IMR-90 (cell line): ENCODE results near the gene PHC2. TPM values are rescaled to one million over a fixed set of nuclear protein-coding genes. Genes with fewer than 3 reads are reported as not detected.

Experiments used
- ATAC-seq: fragments of 200-7000 bp; cut with Tn5 transposase; 2 replicates; pipeline ENCODE4 v1.9.1; 2020; ENCODE audit warnings: low read depth, mild to moderate bottlenecking, moderate library complexity
- BruUV-seq: library from RNA; stranded (reverse); fragments of 400-500 nt; replicated peaks from 2 replicates; lab custom pipeline; 2021; lab: Mats Ljungman, UMichigan
- CTCF ChIA-PET: fragments of 300-600 bp; formaldehyde crosslinking; extraction: SDS; loops from one replicate; lab custom pipeline; 2021; ENCODE audit warnings: antibody characterized with exemption; lab: Yijun Ruan, JAX
- POLR2A ChIA-PET: fragments of 300-600 bp; sonication (Branson Sonifier 250); formaldehyde crosslinking; loops from one replicate; lab custom pipeline; 2022; ENCODE audit warnings: antibody characterized with exemption; ENCODE audit not compliant: unreplicated experiment; lab: Charles Lee
- DNase-seq: peaks from one replicate; pipeline ENCODE4 v3.0.0; 2013
- H2AFZ ChIP-seq: replicated peaks from 2 replicates; pipeline ENCODE3; 2013; ENCODE audit warnings: low read length, mild to moderate bottlenecking; ENCODE audit not compliant: poor library complexity
- H2AK5ac ChIP-seq: 2 replicates; pipeline ENCODE4 v1.6.1; 2013; ENCODE audit warnings: low read depth, low read length, inconsistent platforms
- H2AK9ac ChIP-seq: replicated peaks from 2 replicates; pipeline ENCODE3; 2013; ENCODE audit warnings: mild to moderate bottlenecking, low read depth, low read length, moderate library complexity; ENCODE audit not compliant: poor library complexity
- H2BK120ac ChIP-seq: 2 replicates; pipeline ENCODE4 v1.6.1; 2013; ENCODE audit warnings: low read depth, low read length, inconsistent platforms
- H2BK15ac ChIP-seq: 3 replicates; pipeline ENCODE4 v1.6.1; 2013; ENCODE audit warnings: low read depth, low read length, inconsistent platforms
- H2BK20ac ChIP-seq: 2 replicates; pipeline ENCODE4 v1.6.1; 2013; ENCODE audit warnings: low read depth, mild to moderate bottlenecking, inconsistent platforms, low read length, moderate library complexity
- H2BK5ac ChIP-seq: 2 replicates; pipeline ENCODE4 v1.6.1; 2013; ENCODE audit warnings: mild to moderate bottlenecking, low read depth, low read length, inconsistent platforms; ENCODE audit not compliant: poor library complexity, severe bottlenecking
- H3K14ac ChIP-seq: replicated peaks from 2 replicates; pipeline ENCODE4 v1.6.1; 2013; ENCODE audit warnings: low read depth, low read length, inconsistent platforms
- H3K18ac ChIP-seq: 2 replicates; pipeline ENCODE4 v1.6.1; 2013; ENCODE audit warnings: low read depth, low read length, control low read depth
- H3K23ac ChIP-seq: 2 replicates; pipeline ENCODE4 v1.6.1; 2013; ENCODE audit warnings: low read depth, low read length, inconsistent platforms
- H3K27ac ChIP-seq: 2 replicates; pipeline ENCODE4 v1.5.1; 2013; ENCODE audit warnings: mild to moderate bottlenecking, control low read depth, low read length; ENCODE audit not compliant: insufficient read depth
- H3K27me3 ChIP-seq: 2 replicates; pipeline ENCODE4 v1.6.1; 2013; ENCODE audit warnings: low read length; ENCODE audit not compliant: control insufficient read depth, insufficient read depth
- H3K36me3 ChIP-seq: 2 replicates; pipeline ENCODE4 v1.6.1; 2013; ENCODE audit warnings: low read length, mixed read lengths; ENCODE audit not compliant: control insufficient read depth, insufficient read depth
- H3K4ac ChIP-seq: 2 replicates; pipeline ENCODE4 v1.6.1; 2013; ENCODE audit warnings: low read depth, low read length, inconsistent platforms
- H3K4me1 ChIP-seq: 2 replicates; pipeline ENCODE4 v1.6.1; 2013; ENCODE audit warnings: low read length, mixed read lengths; ENCODE audit not compliant: control insufficient read depth, insufficient read depth
- H3K4me2 ChIP-seq: 2 replicates; pipeline ENCODE4 v1.6.1; 2013; ENCODE audit warnings: low read depth, mild to moderate bottlenecking, control low read depth, low read length, moderate library complexity
- H3K4me3 ChIP-seq: 2 replicates; pipeline ENCODE4 v1.5.1; 2013; ENCODE audit warnings: low read depth, mild to moderate bottlenecking, control low read depth, low read length, moderate library complexity; ENCODE audit not compliant: insufficient read depth
- H3K56ac ChIP-seq: 2 replicates; pipeline ENCODE4 v1.6.1; 2013; ENCODE audit warnings: low read length, inconsistent platforms; ENCODE audit not compliant: insufficient read depth; ENCODE audit errors: extremely low read depth
- H3K79me1 ChIP-seq, 2 experiments: 2 replicates each; pipeline ENCODE4 v1.6.1; 2013; ENCODE audit warnings: low read length in 2 of 2, inconsistent platforms in 1 of 2, low read depth in 1 of 2
- H3K9ac ChIP-seq: 2 replicates; pipeline ENCODE4 v1.6.1; 2013; ENCODE audit warnings: low read depth, low read length, control low read depth
- H3K9me1 ChIP-seq: 2 replicates; pipeline ENCODE4 v1.6.1; 2013; ENCODE audit warnings: low read length, inconsistent platforms; ENCODE audit not compliant: insufficient read depth
- H3K9me3 ChIP-seq: 2 replicates; pipeline ENCODE4 v1.6.1; 2013; ENCODE audit warnings: low read length; ENCODE audit not compliant: control insufficient read depth, insufficient read depth
- H4K20me1 ChIP-seq: 2 replicates; pipeline ENCODE4 v1.6.1; 2013; ENCODE audit warnings: low read length, inconsistent platforms; ENCODE audit not compliant: insufficient read depth
- H4K5ac ChIP-seq: 2 replicates; pipeline ENCODE4 v1.6.1; 2013; ENCODE audit warnings: mild to moderate bottlenecking, low read depth, low read length, control low read depth
- H4K8ac ChIP-seq, 2 experiments: 2 replicates each; pipeline ENCODE4 v1.6.1; 2013; ENCODE audit warnings: low read depth in 2 of 2, low read length in 2 of 2, control low read depth in 1 of 2, inconsistent platforms in 1 of 2
- H4K91ac ChIP-seq: 2 replicates; pipeline ENCODE4 v1.6.1; 2013; ENCODE audit warnings: low read depth, low read length, inconsistent platforms; ENCODE audit not compliant: insufficient read depth
- BHLHE40 ChIP-seq: fragments of 150-350 bp; IDR thresholded peaks from 2 replicates; pipeline ENCODE4 v1.6.1; 2016; ENCODE audit warnings: mild to moderate bottlenecking, low read depth, low read length
- CEBPB ChIP-seq: IDR thresholded peaks from 2 replicates; pipeline ENCODE4 v1.6.1; 2012; ENCODE audit warnings: low read depth, low read length, improper control_type of control experiment
- CHD1 ChIP-seq: IDR thresholded peaks from 2 replicates; pipeline ENCODE4 v1.6.1; 2012; ENCODE audit warnings: low read depth, low read length, improper control_type of control experiment
- CTCF ChIP-seq: conservative IDR thresholded peaks from 2 replicates; pipeline ENCODE4 v1.5.1; 2012; ENCODE audit warnings: mild to moderate bottlenecking, low read depth, low read length, improper control_type of control experiment
- FOS ChIP-seq: fragments of 150-350 bp; IDR thresholded peaks from 2 replicates; pipeline ENCODE4 v1.6.1; 2016; ENCODE audit warnings: low read depth, low read length
- MAFK ChIP-seq: IDR thresholded peaks from 2 replicates; pipeline ENCODE4 v1.6.1; 2012; ENCODE audit warnings: low read depth, low read length, improper control_type of control experiment
- MAZ ChIP-seq: IDR thresholded peaks from 2 replicates; pipeline ENCODE4 v1.6.1; 2012; ENCODE audit warnings: low read depth, mild to moderate bottlenecking, low read length, improper control_type of control experiment, moderate library complexity, borderline replicate concordance
- MXI1 ChIP-seq: IDR thresholded peaks from 2 replicates; pipeline ENCODE4 v1.6.1; 2012; ENCODE audit warnings: low read depth, mild to moderate bottlenecking, low read length, moderate library complexity, borderline replicate concordance
- NFE2L2 ChIP-seq: fragments of 150-350 bp; IDR thresholded peaks from 2 replicates; pipeline ENCODE4 v1.6.1; 2016; ENCODE audit warnings: low read depth, mild to moderate bottlenecking, low read length
- RAD21 ChIP-seq: IDR thresholded peaks from 2 replicates; pipeline ENCODE4 v1.6.1; 2012; ENCODE audit warnings: low read length, improper control_type of control experiment
- RCOR1 ChIP-seq: IDR thresholded peaks from 2 replicates; pipeline ENCODE4 v1.6.1; 2012; ENCODE audit warnings: mild to moderate bottlenecking, low read length, improper control_type of control experiment; ENCODE audit not compliant: insufficient replicate concordance
- RFX5 ChIP-seq: IDR thresholded peaks from 2 replicates; pipeline ENCODE4 v1.8.0; 2012; ENCODE audit warnings: low read depth, mild to moderate bottlenecking, low read length, moderate library complexity
- SMC3 ChIP-seq: fragments of 150-350 bp; IDR thresholded peaks from 2 replicates; pipeline ENCODE4 v1.6.1; 2016; ENCODE audit warnings: low read depth, mild to moderate bottlenecking, antibody characterized with exemption, low read length, moderate library complexity
- USF2 ChIP-seq: fragments of 150-350 bp; IDR thresholded peaks from 2 replicates; pipeline ENCODE4 v1.6.1; 2017; ENCODE audit warnings: mild to moderate bottlenecking, antibody characterized with exemption, low read length, low read depth
- WGBS, 2 experiments: methylation state at CpG; one replicate each; pipeline versions ENCODE4 v1.1.5 to v1.1.7; 2013; ENCODE audit warnings: missing lambda C conversion rate in 2 of 2; ENCODE audit not compliant: insufficient read length in 1 of 2; ENCODE audit errors: extremely low coverage in 2 of 2; 5-methylcytosine and 5-hydroxymethylcytosine counted together
- dilution Hi-C: fragments of 300-500 bp; cut with HindIII; formaldehyde crosslinking; loops from one replicate; pipeline ENCODE4 v1.14.3; 2018; ENCODE audit warnings: low sequenced_read_pairs; ENCODE audit not compliant: unreplicated experiment
- in situ Hi-C: fragments of 300-500 bp; cut with MboI; formaldehyde crosslinking; loops from 3 replicates; pipeline ENCODE4 v1.14.3; 2019; ENCODE audit warnings: low sequenced_read_pairs, inconsistent platforms, mixed read lengths
- intact Hi-C: fragments of 100-400 bp; cut with micrococcal nuclease; formaldehyde crosslinking; loops from 2 replicates; pipeline ENCODE4 v1.10.0; 2022
- polyA plus RNA-seq, 3 experiments: library from polyadenylated mRNA; depleted of rRNA; stranded (reverse); fragments of >200 nt; gene quantifications; 2 replicates each; pipeline ENCODE4 v1.2.3, GENCODE V29; 2012; ENCODE audit warnings: low replicate concordance in 1 of 3
- total RNA-seq: library from RNA; depleted of rRNA; stranded (reverse); fragments of >200 nt; gene quantifications from 2 replicates; pipeline ENCODE4 v1.2.3, GENCODE V29; 2012
- TF ChIP-seq, protein P1 (sequence below): fragments of 150-350 bp; IDR thresholded peaks from 2 replicates; pipeline ENCODE4 v1.6.1; 2016; ENCODE audit warnings: low read depth, mild to moderate bottlenecking, low read length, moderate library complexity, borderline replicate concordance

Gene PHC2
- total and polyA plus RNA-seq, 2 of the 4 experiments (the other 2 are of a cell fraction), result 46.4 to 98.1 TPM

- dilution Hi-C loops (no loop called here), in situ Hi-C loops (no loop called here), intact Hi-C loops (no loop called here)
- Histone ChIP-seq H2BK15ac (no peak overlapping the region), H2BK5ac (no peak overlapping the region), H3K9me3 (no peaks in the 10 kb centered on the region), H2BK120ac (no peak overlapping the region), H3K79me1 (peaks cover 26 to 35% of the 10 kb centered on the region in 2 experiments), H3K23ac (no peak overlapping the region), H3K18ac (no peak overlapping the region), H4K8ac (no peak overlapping the region), H3K4me2 (no peak overlapping the region), H2AK5ac (no peak overlapping the region), H3K9me1 (peaks cover 10% of the 10 kb centered on the region), H3K4me3 (no peak overlapping the region), H3K4me1 (no peaks in the 10 kb centered on the region; the same call in 1 of the 2 replicates), H3K9ac (no peak overlapping the region), H3K4ac (no peak overlapping the region), H3K36me3 (peaks cover 36% of the 10 kb centered on the region), H3K14ac (no peak overlapping the region), H3K27ac (no peak overlapping the region), H2AFZ (no peak overlapping the region), H2BK20ac (no peak overlapping the region), H3K56ac (no peak overlapping the region), H4K5ac (no peak overlapping the region), H3K27me3 (no peaks in the 10 kb centered on the region), H4K91ac (no peak overlapping the region), H2AK9ac (no peak overlapping the region), H4K20me1 (peaks cover 9% of the 10 kb centered on the region; the same call in 1 of the 2 replicates)
- BruUV-seq, result no TSS peak
- POLR2A ChIA-PET, result no interaction called here
- TF ChIP-seq FOS (no peak), RFX5 (no peak), CEBPB (no peak), NFE2L2 (no peak), RCOR1 (no peak), BHLHE40 (no peak), MXI1 (no peak), USF2 (no peak), SMC3 (no peak), MAFK (no peak), MAZ (no peak), CHD1 (no peak), RAD21 (no peak), CTCF (no peak)
- TF ChIP-seq, protein P1, sequence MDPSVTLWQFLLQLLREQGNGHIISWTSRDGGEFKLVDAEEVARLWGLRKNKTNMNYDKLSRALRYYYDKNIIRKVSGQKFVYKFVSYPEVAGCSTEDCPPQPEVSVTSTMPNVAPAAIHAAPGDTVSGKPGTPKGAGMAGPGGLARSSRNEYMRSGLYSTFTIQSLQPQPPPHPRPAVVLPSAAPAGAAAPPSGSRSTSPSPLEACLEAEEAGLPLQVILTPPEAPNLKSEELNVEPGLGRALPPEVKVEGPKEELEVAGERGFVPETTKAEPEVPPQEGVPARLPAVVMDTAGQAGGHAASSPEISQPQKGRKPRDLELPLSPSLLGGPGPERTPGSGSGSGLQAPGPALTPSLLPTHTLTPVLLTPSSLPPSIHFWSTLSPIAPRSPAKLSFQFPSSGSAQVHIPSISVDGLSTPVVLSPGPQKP, result no peak
- DNase-seq, result no peak
- WGBS, 2 experiments, result 94% methylated on average over 9 of the region's 11 CpGs; no CpG with 5 or more reads in 1 of the 2 experiments
- CTCF ChIA-PET, result interaction anchor here (1.6 kb wide), 1 partner anchor 18 kb away, joined by 6 read pairs; no protein-coding TSS in a partner anchor
- no peak for ATAC-seq
Observed at GRCh38 chr1:33277488-33278084, 153.3 kb downstream of the PHC2 start.
